Kidney (tissue), 14 donors: ENCODE data around the gene HRK. TPM values are rescaled to one million over a fixed set of nuclear protein-coding genes. Genes with fewer than 3 reads are reported as not detected.
A peak's percentile ranks its signal among the peaks of the same experiment; 100 is the strongest.

ENCODE experiments used
- DNase-seq, 5 donors: peaks; one replicate each; pipeline ENCODE4 v3.0.0-alpha.2; 2013 to 2020
- FAIRE-seq: peaks from 2 replicates; lab custom pipeline; 2012; peaks lifted over from hg19 to GRCh38; lab: Jason Lieb, UNC
- H3K27ac ChIP-seq, 2 donors: one replicate each; pipeline ENCODE4 v1.7.0; 2013; ENCODE audit warnings: low read depth in 2 of 2, low read length in 2 of 2, inconsistent platforms in 1 of 2
- H3K27me3 ChIP-seq: one replicate; pipeline ENCODE4 v1.7.1; 2013; ENCODE audit warnings: low read length, inconsistent platforms; ENCODE audit not compliant: control insufficient read depth, insufficient read depth
- H3K36me3 ChIP-seq, 3 donors: one replicate each; pipeline versions ENCODE4 v1.7.0 to v1.7.1; 2013; ENCODE audit warnings: low read length in 3 of 3, control low read depth in 1 of 3, inconsistent platforms in 1 of 3; ENCODE audit not compliant: insufficient read depth in 3 of 3, control insufficient read depth in 2 of 3
- H3K4me1 ChIP-seq, 3 donors: one replicate each; pipeline versions ENCODE4 v1.7.0 to v1.7.1; 2013; ENCODE audit warnings: low read length in 3 of 3, inconsistent platforms in 1 of 3, low read depth in 1 of 3; ENCODE audit not compliant: control insufficient read depth in 2 of 3, insufficient read depth in 2 of 3
- H3K4me3 ChIP-seq, 3 donors: one replicate each; pipeline versions ENCODE4 v1.7.0 to v1.8.1; 2013; ENCODE audit warnings: low read length in 3 of 3, control low read depth in 1 of 3, inconsistent platforms in 1 of 3
- H3K9ac ChIP-seq, 3 donors: one replicate each; pipeline versions ENCODE4 v1.7.0 to v1.7.1; 2013; ENCODE audit warnings: low read length in 3 of 3, control low read depth in 1 of 3, inconsistent platforms in 1 of 3
- H3K9me3 ChIP-seq, 3 donors: one replicate each; pipeline versions ENCODE4 v1.7.0 to v1.7.1; 2013; ENCODE audit warnings: low read length in 3 of 3, control low read depth in 1 of 3, inconsistent platforms in 1 of 3; ENCODE audit not compliant: control insufficient read depth in 2 of 3, insufficient read depth in 1 of 3
- intact Hi-C: fragments of 100-400 bp; cut with DNase I; formaldehyde crosslinking; loops from one replicate; pipeline ENCODE4 v1.11.1; 2022
- polyA plus RNA-seq: library from polyadenylated mRNA; stranded (reverse); fragments of 350-450 nt; fragmentation: Illumina TruSeq; extraction: RNeasy Lipid Tissue Mini Kit (QIAGEN cat#74804); gene quantifications from one replicate; pipeline ENCODE4 v1.2.3, GENCODE V29; 2014; ENCODE audit warnings: low read depth, low replicate concordance; ENCODE audit not compliant: insufficient read depth
- total RNA-seq: library from RNA; stranded (reverse); fragmentation: NEBNext Ultra II Directional; extraction: Animal tissue kit (Norgen Biotek cat#: 25700); gene quantifications from one replicate; pipeline ENCODE4 v1.2.1, GENCODE V29; 2021
- TF ChIP-seq, protein P1 (sequence below): IDR thresholded peaks from 3 replicates; pipeline ENCODE4 v1.5.1; 2012; ENCODE audit warnings: mild to moderate bottlenecking, moderate library complexity, borderline replicate concordance; ENCODE audit not compliant: insufficient read depth; ENCODE audit errors: extremely low read depth
- donor health status: control.
- donor health status: control.
- donor health status: control.
- donor health status: control.
- donor health status: control.
- donor health status: DM: yes; HTN: yes; CAD: no.
- donor health status: Normal renal cell carcinoma (clear cell type).

The HRK gene
- total and polyA plus RNA-seq, 2 donors from 2014 or later, result 5.0 TPM; not detected in 1

DNA sequence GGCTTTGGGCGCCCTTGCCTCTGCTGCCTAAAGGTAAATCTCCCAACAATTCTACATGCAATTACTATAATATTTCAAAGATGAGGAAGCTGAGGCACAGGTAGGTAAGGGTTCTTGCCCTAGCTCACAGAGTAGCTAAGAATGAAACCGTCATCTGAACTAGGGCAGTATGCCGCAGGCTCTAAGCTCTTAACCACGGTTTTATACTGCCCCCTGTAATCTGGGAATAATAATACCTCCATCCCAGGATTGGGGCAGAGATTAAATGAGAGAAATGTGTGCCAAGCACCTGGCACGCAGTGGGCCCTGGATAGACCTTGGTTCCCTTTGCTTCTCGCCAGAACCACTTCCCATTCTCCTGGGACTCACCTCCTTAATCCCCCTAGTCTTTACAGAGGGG lies 1.5 kb upstream of the HRK start:
- FAIRE-seq, result no peak
- peaks cover 26% of the 10 kb centered on the region for H3K27me3 ChIP-seq

DNA sequence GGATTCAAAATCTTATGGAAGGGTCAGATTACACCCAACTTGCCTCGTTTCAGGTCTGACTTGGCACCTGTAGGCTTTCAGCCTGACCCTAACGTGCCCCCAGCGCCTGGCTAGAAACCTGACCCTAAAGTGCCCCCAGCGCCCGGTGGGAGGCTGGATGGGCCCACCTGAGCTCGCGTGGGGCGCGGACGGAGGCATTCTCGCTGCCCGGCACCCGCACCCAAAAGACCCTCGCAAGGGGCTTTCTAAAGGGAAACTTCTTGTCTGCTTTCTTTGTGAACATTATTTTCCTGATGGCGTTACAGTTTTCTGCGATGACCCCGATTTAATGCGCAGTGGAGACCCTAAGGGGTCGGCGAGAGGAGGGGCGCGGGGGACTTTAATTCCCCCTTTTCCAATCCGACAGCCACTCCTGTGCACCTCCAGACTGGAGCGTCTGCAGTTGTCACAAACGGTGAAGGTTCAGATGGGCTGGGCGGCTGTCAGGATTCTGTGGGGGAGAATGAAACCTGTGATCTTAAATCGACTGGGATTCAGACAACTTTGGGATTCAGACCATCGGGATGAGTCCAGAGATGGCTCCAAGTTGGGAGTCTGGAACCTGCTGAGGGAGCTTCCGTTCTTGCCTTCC lies 751 bp upstream of the HRK start:
- intact Hi-C loops, result no loop called here
- no peaks in the 10 kb centered on the region for H3K36me3 ChIP-seq
- no peak overlapping the region for H3K4me3 ChIP-seq
- no peak overlapping the region for H3K27ac ChIP-seq
- no peak overlapping the region for H3K9ac ChIP-seq
- peaks cover 0 to 6% (median 0%) of the 10 kb centered on the region in 3 donors for H3K4me1 ChIP-seq
- no peak for FAIRE-seq
- TF ChIP-seq, protein P1, sequence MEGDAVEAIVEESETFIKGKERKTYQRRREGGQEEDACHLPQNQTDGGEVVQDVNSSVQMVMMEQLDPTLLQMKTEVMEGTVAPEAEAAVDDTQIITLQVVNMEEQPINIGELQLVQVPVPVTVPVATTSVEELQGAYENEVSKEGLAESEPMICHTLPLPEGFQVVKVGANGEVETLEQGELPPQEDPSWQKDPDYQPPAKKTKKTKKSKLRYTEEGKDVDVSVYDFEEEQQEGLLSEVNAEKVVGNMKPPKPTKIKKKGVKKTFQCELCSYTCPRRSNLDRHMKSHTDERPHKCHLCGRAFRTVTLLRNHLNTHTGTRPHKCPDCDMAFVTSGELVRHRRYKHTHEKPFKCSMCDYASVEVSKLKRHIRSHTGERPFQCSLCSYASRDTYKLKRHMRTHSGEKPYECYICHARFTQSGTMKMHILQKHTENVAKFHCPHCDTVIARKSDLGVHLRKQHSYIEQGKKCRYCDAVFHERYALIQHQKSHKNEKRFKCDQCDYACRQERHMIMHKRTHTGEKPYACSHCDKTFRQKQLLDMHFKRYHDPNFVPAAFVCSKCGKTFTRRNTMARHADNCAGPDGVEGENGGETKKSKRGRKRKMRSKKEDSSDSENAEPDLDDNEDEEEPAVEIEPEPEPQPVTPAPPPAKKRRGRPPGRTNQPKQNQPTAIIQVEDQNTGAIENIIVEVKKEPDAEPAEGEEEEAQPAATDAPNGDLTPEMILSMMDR, result no peak
- H3K9me3 ChIP-seq, result no peaks in the 10 kb centered on the region
- DNase-seq, result peak in 3 of 5 donors; percentile 18 to 60 (median 27)
- peaks cover 33% of the 10 kb centered on the region for H3K27me3 ChIP-seq

More for the DNA sequence above, 1.5 kb upstream of the HRK start:
- Histone ChIP-seq H3K27ac (no peak overlapping the region), H3K36me3 (no peaks in the 10 kb centered on the region), H3K9ac (no peak overlapping the region), H3K4me1 (peaks cover 0 to 6% (median 0%) of the 10 kb centered on the region in 3 donors), H3K9me3 (no peaks in the 10 kb centered on the region), H3K4me3 (no peak overlapping the region)
- intact Hi-C loops, result no loop called here
- TF ChIP-seq, protein P1, result peak; percentile 19
- DNase-seq, result peak in 2 of 5 donors; percentile 53 to 60

DNA sequence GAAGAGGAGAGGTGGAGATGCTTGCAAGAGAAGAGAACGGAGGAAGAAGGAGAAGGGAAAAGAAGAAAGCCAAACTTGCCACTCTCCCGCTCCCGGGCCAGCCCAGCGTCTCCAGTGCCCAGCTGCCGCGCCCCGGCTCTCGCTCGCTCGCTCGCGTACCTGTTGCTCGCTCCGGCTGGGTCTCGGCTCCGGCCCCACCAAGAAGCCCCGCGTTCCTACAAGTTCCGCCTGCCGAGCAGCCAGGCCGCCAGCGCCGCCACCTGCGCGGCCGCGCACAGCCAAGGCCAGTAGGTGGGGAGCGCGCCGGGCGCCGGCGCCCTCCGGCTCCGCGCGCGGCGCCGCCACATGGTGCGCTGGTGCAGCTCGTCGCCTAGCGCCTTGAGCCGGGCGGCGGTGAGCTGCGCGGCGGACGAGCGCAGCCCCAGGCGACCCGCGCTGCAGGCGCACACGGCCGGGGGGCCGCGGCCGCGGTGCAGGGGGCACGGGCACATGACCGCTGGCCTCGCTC lies 370 bp downstream of the HRK start:
- no peak overlapping the region for H3K9ac ChIP-seq
- H3K36me3 ChIP-seq, result no peaks in the 10 kb centered on the region
- TF ChIP-seq, protein P1, result no peak
- peaks cover 0 to 6% (median 0%) of the 10 kb centered on the region in 3 donors for H3K4me1 ChIP-seq
- DNase-seq, result peak; percentile 73 to 80 (median 79)
- H3K9me3 ChIP-seq, result no peaks in the 10 kb centered on the region
- H3K27me3 ChIP-seq, result peaks cover 36% of the 10 kb centered on the region
- H3K4me3 ChIP-seq, result no peak overlapping the region
- H3K27ac ChIP-seq, result no peak overlapping the region
- intact Hi-C loops, result no loop called here
- no peak for FAIRE-seq
